ENCODE results near the gene CEMIP. TPM values are rescaled to one million over a fixed set of nuclear protein-coding genes. Genes with fewer than 3 reads are reported as not detected.

CEMIP gene
- total RNA-seq, 1 donor from 2014 or later, result 6.5 TPM

DNA sequence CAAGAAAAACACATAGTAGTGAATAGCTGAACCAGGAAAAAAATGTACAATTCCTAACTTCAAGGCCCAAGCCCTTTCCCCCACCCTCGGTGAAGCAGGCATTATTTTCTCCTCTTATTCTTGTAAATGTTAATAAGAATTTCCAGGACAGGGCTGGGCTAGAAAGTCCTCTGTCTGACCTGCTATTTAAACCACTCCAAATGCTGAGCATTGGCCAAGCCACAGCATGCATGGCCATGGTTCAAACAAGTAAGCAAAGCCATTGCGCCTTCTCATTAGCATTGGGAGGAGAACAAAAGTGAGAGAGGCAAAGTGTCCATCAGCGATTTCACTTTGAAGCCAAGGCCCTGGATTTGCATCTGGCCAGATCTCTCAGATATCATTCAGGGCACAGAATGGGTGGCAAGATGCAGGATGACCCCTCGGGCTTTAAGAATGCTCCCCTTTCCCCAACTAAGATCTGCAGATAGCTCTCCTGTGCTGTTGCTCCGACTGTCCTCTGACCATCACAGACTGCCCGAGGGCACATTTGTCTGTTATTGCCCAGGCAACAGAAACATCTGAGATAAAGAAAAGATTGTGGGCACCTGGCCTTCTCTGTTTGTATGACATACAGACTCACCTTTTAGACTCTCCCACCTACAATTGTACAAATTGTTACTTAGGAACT is 46.3 kb downstream of the CEMIP start:
- DNase-seq, result no peak

DNA sequence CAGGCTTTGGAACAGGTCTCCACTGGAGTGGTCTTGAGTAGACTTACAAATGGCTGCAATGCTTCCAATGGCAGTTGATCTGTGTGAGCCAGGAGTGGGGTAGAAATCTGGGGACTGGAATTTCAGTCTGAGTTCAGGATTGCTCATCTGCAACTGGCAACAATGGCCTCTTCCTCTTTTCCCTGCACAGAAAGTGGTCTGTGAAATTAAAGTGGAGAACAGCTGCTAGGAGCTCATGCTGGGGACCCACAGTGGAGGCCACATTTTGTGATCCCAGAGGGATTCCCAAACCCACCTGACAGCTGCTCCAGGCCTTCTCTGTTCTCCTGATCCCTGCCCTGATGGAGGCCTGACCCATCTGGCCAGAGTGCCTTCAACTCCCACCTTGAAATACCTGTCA is 49.6 kb downstream of the CEMIP start:
- DNase-seq, result no peak

DNA sequence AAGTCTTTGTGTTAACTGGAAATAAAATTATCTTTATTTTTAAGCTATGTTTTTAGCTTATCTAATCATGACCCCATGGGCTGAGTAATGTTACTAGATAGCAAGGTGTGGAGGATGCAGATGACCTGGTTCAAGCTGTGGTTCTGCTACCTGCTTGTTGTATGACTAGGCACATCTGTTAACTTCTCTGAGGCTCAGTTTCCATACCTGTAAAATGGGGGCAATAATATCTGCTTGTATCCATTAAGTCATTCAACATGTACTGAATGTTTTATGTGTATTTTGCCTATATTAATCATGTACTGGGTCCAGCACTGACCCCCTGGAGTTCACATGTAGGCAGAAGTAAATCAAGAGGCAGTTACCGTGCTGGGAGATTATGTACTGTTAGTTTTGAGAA is 51.5 kb downstream of the CEMIP start:
- DNase-seq, result no peak

DNA sequence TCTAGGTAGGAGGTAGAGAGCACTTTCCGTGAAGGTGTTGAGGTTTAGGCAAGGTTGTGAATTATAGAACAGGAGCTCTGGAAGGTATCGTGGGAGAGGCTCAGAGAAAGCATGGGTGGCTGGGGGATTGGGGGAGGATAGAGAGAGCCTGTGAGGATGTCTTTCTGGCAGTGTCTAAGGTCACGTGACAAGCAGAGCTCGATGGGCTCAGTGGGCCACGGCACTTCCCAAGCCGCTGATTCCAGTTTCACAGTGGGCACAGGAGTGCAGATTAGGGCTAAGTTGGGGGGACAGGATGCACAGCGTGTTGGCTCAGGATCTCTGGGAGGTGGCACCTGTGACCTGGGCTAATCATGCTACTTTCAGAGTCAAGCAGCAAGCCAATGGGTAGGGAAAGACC is 52.0 kb downstream of the CEMIP start:
- no peak for DNase-seq

DNA sequence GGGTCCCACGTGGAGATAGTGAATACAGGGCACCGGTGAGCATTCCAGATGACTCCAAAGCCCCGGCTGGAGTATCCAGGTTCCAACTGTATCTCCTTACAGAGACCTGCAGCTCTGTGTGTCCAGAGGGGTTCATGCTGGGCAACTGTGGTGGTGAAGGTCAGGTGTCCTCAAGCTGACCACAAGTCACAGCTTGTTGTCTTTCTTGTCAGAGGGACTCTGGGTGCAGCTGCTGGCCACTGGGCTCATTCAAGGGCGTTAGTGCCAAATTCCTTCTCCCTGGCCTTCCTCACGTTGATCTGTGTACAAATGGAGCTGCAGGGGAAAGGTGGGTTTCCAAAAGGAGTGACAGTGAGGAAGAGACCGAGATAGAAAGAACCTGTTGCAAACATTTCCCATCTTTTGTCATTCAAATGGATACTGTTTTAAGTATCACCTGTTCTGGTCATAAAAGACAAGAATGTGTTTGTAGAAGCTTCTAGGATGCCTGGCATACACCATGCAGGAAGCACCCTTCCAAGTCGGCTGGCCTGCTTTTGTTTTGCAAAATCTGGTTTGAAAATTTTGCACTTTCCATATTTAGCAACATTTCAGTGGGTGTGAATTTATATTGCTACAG is 52.5 kb downstream of the CEMIP start:
- no peak for DNase-seq

DNA sequence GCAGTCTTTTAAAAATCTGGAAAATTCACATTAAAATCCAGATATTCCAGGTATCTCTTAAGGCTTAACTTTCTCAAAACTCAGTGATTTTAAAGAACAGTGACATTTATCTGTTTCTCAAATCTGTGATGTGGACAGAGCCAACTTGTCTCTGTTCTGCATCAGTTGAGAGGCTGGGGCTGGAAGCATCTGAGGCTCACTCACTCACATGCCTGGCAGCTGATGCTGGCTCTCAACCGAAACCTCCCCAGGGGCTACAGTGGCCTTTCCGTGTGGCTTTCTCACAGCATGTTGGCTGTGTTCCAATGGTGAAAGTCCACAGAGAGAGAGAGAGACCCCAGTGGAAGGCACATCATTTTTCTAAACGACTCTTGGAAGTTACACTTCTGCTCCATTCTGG is 53.5 kb downstream of the CEMIP start:
- DNase-seq, result no peak

DNA sequence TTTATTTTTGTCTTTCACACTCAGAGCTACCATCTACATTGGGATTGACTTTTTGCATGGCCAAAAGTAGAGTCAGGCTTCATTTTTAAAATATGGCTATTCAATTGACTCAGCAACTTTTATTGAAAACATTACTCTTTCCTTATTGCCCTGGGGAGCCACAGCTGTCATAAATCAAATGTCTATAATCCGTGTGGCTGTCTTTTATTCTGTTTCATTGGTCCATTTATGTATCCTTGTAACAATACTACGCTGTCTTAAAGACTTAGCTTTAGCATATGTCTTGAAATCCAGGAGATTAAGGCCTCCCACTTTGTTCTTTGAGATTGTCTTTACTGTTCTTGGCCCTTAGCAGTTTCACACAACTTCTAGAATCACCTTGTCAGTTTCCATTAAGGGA is 55.2 kb downstream of the CEMIP start:
- no peak for DNase-seq

DNA sequence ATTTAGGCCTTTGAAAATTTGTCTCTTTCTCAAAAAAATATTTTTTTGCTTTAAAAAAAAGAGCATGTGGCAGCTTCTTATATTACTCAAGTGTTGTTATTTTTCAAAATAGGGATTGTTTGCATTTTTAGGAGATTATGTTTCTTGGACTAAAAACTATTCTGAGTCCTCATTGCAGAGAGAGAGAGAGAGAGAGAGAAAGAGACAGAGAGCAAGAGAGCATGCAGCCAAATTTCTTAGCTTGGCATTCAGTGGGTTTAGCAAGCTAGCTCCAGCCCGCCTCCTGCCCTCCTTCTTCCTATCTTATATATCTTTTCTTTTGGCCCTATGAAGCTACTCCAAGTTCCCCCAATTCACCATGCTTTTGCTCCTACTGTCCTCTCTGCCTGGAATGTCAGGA is 55.7 kb downstream of the CEMIP start:
- DNase-seq, result no peak

DNA sequence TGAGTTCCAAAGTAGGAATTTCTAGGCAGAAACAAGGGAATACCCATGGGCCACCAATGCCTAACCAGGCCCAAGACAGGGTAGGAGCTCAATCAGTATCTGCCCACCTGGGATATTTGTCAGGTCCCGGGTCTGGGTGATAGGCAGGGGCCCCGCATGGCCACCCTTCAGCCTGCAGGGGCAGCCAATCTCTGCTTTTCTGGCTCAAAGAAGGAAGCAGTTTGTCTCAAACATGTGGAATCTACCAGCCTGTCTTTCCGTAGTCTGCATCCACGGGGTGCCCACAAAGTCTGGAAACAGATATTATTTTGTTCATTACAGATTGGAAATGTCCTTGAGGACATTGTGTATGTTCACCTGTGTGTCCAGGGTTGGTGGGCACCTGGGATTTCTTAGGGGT is 56.2 kb downstream of the CEMIP start:
- DNase-seq, result no peak

DNA sequence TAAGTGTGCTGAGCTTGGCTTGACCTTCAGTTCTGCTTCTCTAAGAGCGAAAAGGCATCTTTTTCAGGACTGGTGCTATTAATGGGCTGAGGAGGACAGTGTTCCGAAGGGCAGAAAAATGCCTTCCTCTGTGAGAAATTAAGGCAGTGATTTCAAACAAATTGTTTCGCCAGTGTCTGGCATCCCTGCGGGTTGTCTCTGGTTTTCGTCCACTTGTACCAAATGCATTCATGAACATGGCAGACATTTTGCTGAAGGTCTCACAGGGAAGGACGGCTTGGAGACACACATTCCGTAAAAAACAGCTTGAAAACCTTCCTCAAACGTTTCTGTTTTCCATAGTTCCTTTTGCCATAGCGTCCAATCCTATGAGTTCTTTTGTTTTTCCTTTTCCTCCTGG is 57.1 kb downstream of the CEMIP start:
- no peak for DNase-seq

DNA sequence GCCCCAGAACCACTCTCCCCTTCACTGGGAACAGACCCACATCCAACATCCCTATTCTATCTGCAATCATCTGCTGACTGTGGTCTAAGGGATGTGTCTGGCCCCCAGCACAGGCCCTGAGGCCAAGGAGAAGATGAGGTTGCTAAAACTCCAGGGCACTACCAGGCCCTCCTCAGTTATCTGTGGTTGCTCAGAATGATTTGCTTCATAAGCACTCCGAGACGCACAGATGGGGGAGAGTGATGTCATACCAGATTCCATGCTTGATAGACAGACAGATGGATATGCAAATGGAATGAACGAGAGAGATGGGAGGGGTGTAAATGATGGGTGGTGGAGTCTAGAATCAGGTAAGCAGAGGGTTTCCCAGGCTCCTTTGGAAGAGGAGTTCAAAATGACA is 57.8 kb downstream of the CEMIP start:
- DNase-seq, result no peak

DNA sequence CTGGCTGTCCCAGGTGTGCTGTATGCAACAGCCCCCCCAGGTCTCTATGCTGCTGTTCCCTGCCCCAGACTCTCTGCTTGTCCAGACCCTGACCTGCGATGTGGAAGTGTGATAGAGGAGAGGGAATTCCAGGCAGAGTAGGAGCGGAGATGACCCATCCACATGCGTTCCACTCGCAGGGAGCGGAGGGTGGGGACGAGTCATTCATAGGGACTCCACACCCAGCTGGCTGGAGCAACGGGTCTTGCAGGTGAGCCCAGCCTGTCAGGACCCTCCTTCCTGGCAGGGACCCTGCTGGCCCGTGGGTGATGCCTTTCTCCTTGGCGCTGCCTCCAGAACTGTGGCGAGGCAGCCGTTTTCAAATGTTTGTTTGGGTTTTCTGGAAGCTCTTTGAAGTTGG is 58.8 kb downstream of the CEMIP start:
- no peak for DNase-seq

DNA sequence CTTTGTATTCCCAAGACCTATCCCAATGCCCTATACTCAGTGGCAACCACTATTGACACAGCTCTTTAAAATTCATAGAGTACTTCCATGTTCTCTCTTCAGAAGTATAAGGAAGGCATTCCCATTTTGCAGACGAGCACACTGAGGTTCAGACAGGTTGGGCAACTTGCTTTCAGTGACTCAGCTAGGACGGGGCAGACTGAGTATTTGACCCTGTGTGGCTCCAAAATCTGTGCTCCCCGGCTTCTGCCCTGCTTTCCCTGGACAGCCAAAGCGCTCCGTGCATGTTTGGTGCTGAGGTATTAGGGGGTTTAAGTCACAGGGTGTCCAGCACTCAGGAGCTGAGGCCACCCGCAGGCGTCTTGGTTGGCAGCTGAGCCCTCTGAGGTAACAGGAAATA is 59.5 kb downstream of the CEMIP start:
- no peak for DNase-seq

DNA sequence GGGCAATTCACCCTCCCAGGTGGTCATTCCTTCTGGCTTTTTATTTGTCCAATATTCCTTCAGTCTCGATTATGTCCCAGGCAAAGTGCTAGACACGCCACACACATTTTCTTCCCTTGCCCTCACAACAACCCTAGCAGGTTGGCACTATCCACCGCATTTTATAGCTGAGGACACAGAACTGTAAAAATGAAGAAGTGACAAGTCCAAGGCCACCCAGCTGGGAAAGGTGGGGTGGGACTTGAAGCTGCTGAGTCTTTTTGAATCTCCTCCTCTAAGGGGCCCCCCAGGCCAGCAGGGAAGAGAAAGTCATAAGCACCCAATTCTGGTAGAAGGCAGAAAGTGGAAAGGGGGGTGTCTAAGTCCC is 60.6 kb downstream of the CEMIP start:
- no peak for DNase-seq

DNA sequence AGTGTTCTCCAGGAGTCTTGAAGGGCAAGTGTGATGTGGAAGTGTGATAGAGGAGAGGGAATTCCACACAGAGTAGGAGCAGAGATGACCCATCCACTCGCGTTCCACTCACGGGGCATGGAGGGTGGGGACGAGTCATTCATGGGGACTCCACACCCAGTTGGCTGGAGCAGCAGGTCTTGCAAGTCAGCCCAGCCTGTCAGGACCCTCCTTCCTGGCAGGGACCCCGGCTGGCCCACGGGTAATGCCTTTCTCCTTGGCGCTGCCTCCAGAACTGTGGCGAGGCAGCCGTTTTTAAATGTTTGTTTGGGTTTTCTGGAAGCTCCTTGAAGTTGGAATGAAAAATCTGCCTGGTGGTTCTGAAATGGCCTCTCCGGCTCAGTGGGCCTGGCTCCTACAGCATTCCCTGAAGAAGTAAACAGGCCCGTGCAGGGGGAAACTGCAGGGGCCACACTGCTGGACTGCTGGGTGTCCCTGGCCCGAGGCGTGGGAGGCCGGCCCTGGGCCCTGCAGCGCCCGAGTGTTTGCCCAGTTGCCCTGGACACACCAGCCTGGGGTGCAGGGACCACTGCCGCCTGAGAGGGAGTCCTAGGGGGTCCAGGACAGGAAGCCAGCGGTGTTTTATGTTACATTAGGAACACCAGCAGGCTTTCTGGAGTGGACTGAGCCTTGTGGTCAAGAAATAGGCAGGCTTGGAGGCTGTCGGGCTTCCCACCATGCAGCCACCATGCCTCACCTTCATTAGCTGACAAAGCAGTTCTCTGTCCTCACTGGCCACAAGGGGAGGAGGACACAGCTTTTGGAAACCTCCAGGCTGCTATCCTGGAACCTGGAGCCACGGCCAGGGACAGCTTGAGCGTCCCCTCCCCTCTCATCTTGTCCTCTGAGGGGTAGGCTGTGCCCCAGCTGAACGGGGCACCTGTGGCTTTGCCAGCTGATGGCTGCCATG is 61.3 kb downstream of the CEMIP start:
- no peak for DNase-seq

DNA sequence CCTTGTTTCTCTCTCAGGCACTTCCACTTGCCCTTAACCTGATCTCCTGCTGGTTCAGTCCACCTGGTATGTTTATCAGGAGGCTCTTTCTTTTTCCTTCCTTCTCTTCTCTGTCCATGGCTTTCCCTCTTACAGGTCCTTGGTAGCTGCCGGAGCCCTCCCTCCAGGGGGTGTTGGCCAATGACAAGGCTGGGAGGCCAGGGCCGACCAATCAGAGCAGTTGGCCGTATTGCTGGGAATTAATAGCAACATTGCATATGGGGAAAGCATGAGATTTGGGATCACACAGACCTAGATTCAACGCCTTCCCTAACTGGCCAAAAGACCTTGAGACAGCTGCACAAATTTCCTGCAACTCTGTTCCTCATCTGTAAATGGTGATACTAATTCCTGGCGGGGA is 62.4 kb downstream of the CEMIP start:
- DNase-seq, result no peak

DNA sequence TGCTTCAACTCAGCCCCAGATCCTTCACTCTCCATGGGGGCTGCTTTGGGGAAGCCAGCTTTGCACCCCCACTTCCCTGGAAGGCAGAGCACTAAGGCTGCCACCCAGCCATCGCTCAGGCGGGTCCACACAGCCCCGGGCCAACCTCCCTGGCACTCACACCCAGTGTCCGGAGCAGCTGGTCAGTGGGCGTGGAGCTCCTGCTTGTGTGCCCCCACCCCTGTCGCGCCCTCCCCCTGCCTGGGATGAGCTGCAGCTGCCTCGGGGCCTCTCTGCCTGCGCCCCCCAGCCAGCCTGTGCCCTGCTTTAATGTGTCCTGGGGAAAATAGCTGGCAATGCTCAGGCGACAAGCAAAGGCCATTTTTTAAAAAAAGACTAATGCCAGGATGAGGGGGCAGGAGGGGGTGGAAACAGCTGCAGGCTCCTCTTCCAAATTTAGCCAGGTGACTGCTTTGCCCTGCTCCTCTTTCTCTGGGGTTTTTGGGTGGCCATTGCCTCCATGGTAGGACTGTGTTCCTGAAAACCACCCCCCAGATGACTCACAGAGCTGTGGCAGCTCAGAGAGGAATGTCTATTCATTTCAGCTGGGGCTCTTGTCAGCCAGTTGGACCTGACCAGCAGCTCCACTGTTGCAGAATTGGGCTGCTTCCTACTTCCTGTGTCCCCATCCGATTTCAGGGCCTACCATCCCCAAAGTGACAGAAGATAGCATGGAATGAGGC is 65.0 kb downstream of the CEMIP start:
- no peak for DNase-seq

DNA sequence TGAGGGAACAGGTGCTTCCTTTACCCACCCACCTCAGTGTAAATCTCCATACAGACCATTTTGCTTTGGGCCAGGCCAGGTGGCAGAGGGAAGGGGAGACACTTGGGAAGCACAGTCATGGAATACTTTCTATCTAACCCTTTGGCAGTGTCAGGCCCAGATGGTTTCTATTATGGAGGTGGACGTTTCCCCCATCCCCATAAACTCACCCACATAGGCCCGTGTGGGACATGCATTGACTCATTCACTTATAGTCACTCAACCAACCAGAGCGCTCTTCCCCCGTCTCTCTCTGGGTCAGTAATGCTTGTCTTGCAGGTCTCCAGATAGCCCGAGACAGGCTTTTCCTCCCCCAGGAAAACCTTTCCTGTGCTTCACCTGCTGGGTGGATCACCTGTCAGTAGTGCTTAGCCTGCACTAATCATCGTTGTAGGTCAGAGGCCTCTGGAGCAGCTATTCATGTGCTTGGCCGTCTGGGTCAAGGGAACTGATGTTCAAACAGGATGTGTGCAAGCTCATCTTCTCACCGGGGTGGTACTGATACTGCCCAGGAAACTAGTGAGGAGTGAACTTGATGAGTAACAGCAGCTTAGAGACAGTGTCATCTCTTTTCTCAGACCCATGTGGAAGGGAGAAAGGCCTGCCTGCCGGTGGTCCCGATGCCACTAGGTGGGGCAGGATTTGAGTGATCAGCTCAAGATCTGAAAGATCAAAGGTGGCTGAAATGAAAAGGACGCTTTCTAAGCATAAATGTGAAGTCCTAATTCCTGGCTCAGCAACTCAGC is 67.1 kb downstream of the CEMIP start:
- DNase-seq, result no peak

DNA sequence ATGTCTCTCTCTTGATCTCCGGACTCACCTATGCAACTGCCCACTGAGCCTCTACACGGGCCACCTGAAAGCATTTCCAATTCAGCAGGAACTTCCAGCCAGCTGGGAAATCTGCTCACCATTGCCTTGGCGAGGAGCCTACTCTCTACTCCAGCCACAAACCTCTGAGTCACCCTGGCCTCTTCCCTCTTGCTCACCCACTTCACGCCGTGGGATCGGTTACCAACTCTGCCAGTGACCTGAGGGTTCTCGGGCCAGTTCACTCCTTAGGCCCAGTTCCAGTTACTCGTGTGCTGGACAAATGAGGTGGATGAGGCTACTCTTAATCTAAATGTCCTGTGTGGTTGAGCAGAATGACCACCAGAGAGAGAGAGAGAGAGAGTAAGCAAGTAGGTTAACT is 70.1 kb downstream of the CEMIP start:
- DNase-seq, result no peak

DNA sequence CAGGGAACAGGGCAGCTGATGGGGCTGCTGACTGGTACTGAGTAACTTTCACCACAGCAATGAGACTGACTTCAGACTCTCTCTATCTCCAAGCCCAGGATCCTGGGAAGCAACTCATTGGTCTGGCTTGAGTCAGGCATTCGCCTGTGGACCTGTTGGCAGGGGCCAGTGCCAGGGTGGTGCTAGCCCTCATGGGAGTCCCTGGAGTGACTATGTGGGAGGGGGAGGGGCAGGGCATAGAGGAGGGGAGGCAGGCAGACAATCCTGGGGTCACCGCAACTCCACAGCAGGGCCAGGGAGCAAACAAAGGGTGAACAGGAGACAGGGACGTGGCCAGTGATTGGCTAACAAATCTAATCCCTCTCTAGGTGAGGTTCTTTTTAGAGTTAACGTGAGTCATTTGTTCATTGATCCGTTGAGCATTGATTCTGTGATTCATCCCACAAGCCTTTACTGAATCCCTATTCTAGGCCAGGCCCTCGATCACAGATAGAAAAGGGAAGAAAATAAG is 71.8 kb downstream of the CEMIP start:
- DNase-seq, result no peak

DNA sequence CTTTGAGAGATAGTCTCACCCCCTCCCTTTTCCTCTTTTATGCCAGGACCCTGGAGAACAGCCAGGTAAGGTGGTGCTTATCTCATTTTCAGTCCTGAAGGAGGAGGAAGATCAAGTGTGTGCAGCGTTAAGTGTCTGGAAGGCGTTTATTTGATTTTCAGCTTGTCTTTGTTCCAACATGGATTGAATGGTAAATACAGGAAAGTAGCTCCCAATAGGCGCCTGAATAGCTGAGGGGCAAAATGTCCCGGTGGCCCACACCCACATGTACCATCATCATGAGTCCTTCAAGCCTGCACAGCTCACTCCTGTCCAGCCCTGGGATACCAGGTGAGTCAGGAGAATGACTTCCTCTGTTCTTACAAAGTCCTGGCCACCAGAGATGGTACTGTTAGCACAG is 73.5 kb downstream of the CEMIP start:
- DNase-seq, result no peak

DNA sequence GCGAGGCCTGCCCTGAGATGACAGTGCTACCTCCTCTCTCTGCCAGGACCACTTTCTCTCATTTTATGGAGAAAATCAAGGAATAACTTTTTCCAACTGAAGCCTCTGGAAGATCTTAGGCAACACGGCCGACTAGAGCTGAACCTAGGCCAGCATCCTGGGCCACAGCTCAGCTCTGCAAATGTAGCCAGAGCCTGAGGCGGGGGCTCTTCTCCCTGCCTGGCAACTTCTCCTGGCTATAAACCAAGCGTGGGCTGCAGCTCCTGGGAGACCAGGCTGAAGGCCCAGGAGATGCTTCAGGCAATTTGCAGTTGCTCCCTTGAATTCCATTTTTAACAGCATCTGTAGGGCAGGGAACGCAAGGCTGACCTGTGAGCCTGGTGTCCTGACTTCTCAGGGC is 74.9 kb downstream of the CEMIP start:
- no peak for DNase-seq
